ENCODE measurements around the gene B4GAT1. TPM values are rescaled to one million over a fixed set of nuclear protein-coding genes. Genes with fewer than 3 reads are reported as not detected.

B4GAT1 gene
- total and polyA plus RNA-seq, 2 of the 13 experiments (the other 11 are each of a cell fraction or from before 2014, with no cell fraction given), result 40.4 to 109 TPM

DNA sequence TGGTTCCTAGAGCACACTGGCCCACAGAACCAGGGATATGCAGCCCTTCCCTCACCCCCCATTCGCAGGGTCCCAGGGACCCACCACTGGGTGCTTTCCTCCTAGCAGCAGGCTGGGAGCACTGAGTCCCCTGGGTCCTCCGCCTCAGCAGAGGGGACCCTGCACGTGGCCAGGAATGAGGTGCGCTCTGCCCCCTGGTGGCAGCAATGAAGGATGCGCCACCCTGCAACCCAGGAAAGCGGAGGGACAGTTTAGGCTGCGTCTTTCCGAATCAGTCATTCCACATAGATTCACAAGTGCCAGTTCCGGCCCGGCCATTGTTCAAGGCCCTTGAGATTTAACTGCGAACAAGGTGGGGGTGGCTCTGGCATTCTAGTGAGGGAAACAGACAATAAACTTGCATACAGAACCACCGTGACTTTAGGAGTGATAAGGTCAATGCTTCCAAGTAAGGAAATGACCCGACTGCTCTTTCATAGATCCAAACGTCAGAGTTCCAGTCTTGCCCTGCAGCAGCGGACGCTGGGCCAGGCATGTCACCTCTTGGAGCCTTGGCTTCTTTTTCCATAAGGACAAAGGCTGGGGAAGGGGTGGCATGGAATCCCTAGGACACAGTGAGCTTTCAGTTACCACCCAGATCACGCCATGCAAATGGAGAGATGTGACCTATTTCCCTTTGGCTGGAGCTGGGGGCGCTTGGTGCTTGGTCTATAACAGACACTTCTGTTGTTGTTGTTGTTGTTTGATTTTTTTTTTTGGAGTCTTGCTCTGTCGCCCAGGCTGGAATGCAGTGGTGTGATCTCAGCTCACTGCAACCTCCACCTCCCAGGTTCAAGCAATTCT is 18.9 kb downstream of the B4GAT1 start (continued):
- TF ChIP-seq, protein P1, sequence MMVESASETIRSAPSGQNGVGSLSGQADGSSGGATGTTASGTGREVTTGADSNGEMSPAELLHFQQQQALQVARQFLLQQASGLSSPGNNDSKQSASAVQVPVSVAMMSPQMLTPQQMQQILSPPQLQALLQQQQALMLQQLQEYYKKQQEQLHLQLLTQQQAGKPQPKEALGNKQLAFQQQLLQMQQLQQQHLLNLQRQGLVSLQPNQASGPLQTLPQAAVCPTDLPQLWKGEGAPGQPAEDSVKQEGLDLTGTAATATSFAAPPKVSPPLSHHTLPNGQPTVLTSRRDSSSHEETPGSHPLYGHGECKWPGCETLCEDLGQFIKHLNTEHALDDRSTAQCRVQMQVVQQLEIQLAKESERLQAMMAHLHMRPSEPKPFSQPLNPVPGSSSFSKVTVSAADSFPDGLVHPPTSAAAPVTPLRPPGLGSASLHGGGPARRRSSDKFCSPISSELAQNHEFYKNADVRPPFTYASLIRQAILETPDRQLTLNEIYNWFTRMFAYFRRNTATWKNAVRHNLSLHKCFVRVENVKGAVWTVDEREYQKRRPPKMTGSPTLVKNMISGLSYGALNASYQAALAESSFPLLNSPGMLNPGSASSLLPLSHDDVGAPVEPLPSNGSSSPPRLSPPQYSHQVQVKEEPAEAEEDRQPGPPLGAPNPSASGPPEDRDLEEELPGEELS (CRISPR knock-in tag; IDR thresholded peaks at IDR 0.05), result peak; percentile 74
- TF ChIP-seq RXRB (CRISPR knock-in tag; IDR thresholded peaks at IDR 0.05; ENCODE audit: borderline replicate concordance) (peak; percentile 79), ZNF256 (CRISPR knock-in tag; conservative IDR thresholded peaks at IDR 0.05) (no peak), FOXA3 (CRISPR knock-in tag; IDR thresholded peaks at IDR 0.05) (peak; percentile 69), ZNF891 (CRISPR knock-in tag; IDR thresholded peaks at IDR 0.05) (0 out of 2 replicates have a peak, but pooled peaks have one; percentile 57), NCOA2 (CRISPR knock-in tag; IDR thresholded peaks at IDR 0.05) (peak; percentile 43; the same call in 1 of the 2 replicates), ZNF709 (CRISPR knock-in tag; IDR thresholded peaks at IDR 0.05) (no peak; the same call in 1 of the 2 replicates), ZSCAN31 (CRISPR knock-in tag; IDR thresholded peaks at IDR 0.05; ENCODE audit: low read depth) (no peak), KAT2B (IDR thresholded peaks at IDR 0.05; ENCODE audit: borderline replicate concordance, low read depth, low read length) (no peak), MIER2 (CRISPR knock-in tag; IDR thresholded peaks at IDR 0.05) (peak; percentile 80; the same call in 1 of the 2 replicates), CEBPB (IDR thresholded peaks at IDR 0.05; ENCODE audit: borderline replicate concordance, low read depth, low read length) (no peak), PRMT3 (CRISPR knock-in tag; IDR thresholded peaks at IDR 0.05; ENCODE audit: borderline replicate concordance, low read depth) (peak; percentile 60; the same call in 1 of the 2 replicates), ZNF558 (CRISPR knock-in tag; IDR thresholded peaks at IDR 0.05; ENCODE audit: borderline replicate concordance) (no peak), ZNF703 (CRISPR knock-in tag; IDR thresholded peaks at IDR 0.05; ENCODE audit: borderline replicate concordance) (no peak), PCBP1 (IDR thresholded peaks at IDR 0.05; ENCODE audit: borderline replicate concordance, low read depth, low read length) (no peak), ZFP36 (IDR thresholded peaks at IDR 0.05; ENCODE audit: borderline replicate concordance, low read depth, low read length, partially characterized antibody) (no peak), ZNF616 (CRISPR knock-in tag; IDR thresholded peaks at IDR 0.05; ENCODE audit: low read depth) (no peak), ZNF841 (CRISPR knock-in tag; IDR thresholded peaks at IDR 0.05; ENCODE audit: borderline replicate concordance) (no peak), SRF (IDR thresholded peaks at IDR 0.05; ENCODE audit: low read depth, low read length) (no peak), MED13 (CRISPR knock-in tag; IDR thresholded peaks at IDR 0.05) (0 out of 2 replicates have a peak, but pooled peaks have one; percentile 25), MXI1 (IDR thresholded peaks at IDR 0.05; ENCODE audit: borderline replicate concordance, low read depth, low read length) (peak; percentile 92; the same call in 2 of the 3 replicates), MYC (CRISPR knock-in tag; IDR thresholded peaks at IDR 0.05; ENCODE audit: borderline replicate concordance) (peak; percentile 99), TAF1 (CRISPR knock-in tag; IDR thresholded peaks at IDR 0.05) (peak; percentile 50; the same call in 1 of the 2 replicates), ZNF775 (CRISPR knock-in tag; IDR thresholded peaks at IDR 0.05; ENCODE audit: borderline replicate concordance) (no peak)
- TF ChIP-seq, protein P2, sequence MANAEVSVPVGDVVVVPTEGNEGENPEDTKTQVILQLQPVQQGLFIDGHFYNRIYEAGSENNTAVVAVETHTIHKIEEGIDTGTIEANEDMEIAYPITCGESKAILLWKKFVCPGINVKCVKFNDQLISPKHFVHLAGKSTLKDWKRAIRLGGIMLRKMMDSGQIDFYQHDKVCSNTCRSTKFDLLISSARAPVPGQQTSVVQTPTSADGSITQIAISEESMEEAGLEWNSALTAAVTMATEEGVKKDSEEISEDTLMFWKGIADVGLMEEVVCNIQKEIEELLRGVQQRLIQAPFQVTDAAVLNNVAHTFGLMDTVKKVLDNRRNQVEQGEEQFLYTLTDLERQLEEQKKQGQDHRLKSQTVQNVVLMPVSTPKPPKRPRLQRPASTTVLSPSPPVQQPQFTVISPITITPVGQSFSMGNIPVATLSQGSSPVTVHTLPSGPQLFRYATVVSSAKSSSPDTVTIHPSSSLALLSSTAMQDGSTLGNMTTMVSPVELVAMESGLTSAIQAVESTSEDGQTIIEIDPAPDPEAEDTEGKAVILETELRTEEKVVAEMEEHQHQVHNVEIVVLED (CRISPR knock-in tag; IDR thresholded peaks at IDR 0.05; ENCODE audit: borderline replicate concordance), result no peak
- TF ChIP-seq, protein P3, sequence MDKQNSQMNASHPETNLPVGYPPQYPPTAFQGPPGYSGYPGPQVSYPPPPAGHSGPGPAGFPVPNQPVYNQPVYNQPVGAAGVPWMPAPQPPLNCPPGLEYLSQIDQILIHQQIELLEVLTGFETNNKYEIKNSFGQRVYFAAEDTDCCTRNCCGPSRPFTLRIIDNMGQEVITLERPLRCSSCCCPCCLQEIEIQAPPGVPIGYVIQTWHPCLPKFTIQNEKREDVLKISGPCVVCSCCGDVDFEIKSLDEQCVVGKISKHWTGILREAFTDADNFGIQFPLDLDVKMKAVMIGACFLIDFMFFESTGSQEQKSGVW (CRISPR knock-in tag; IDR thresholded peaks at IDR 0.05; ENCODE audit: borderline replicate concordance), result no peak
